Measurements from ENCODE around the gene PMVK. TPM values are rescaled to one million over a fixed set of nuclear protein-coding genes. Genes with fewer than 3 reads are reported as not detected.
"Not testable (repeated sequence)": the region's sequence is repeated elsewhere in the genome, so short reads cannot be mapped to it uniquely, and the experiment has no call there.

PMVK gene
- total RNA-seq, 3 donors from 2014 or later = 28.4 to 37.6 (median 35.8) TPM

DNA sequence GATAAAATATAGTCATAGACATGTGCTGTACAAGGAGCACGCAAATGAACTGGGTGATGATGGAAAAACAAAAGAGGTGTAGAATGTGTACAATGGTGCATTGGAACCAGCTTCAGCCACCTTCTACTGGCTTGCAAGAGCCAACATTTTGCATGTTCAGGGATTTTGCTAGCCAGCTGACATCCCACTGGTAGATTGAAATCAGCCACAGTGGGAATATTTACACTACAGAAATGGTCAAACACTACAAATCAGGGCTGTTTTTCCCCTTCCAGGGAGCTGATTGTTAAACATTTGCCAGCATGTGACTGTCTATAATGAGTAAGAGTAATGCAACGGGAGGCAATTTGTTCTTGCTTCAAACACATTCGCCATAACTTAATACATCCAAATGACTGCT, 23.2 kb downstream of the PMVK start:
- intact Hi-C loops (cut with DNase I, micrococcal nuclease) = no loop called here
- TF ChIP-seq CTCF (IDR thresholded peaks at IDR 0.05) = no peak
- no peaks in the 10 kb centered on the region for H3K4me1 ChIP-seq (ENCODE audit: low read depth)
- H3K9me3 ChIP-seq = no peaks in the 10 kb centered on the region
- no peak overlapping the region for H3K4me3 ChIP-seq
- H3K36me3 ChIP-seq (ENCODE audit: low read depth) = no peaks in the 10 kb centered on the region
- DNase-seq (no peak), ATAC-seq (no peak)

DNA sequence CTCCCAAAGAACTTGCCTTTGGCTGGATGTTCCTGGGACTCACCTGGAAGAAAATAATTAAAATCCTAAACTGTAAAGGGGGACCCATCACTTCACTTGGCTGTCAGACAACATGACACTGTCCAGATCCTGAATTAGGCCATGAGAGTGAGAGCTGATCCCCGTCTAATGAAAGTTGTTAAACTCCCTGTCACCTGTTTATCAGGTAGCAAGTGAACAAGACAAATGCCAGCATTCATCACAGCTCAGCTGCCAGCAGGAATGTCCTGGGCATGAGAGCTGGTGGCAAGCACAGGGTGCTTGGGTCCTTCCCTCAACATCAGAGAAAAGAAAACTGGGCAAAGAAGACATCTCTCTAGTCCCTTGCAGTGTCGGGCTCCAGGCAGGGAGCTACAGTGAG, 23.8 kb downstream of the PMVK start:
- no peaks in the 10 kb centered on the region for H3K4me1 ChIP-seq (ENCODE audit: low read depth)
- TF ChIP-seq CTCF (IDR thresholded peaks at IDR 0.05) = no peak
- H3K36me3 ChIP-seq (ENCODE audit: low read depth) = no peaks in the 10 kb centered on the region
- intact Hi-C loops (cut with DNase I, micrococcal nuclease) = no loop called here
- no peaks in the 10 kb centered on the region for H3K9me3 ChIP-seq
- no peak for ATAC-seq
- H3K4me3 ChIP-seq = no peak overlapping the region
- no peak for DNase-seq

- Histone ChIP-seq H3K36me3 (ENCODE audit: low read depth) (no peaks in the 10 kb centered on the region), H3K4me3 (no peak overlapping the region), H3K4me1 (ENCODE audit: low read depth) (no peaks in the 10 kb centered on the region), H3K9me3 (no peaks in the 10 kb centered on the region)
- DNase-seq = no peak
- intact Hi-C loops (cut with DNase I, micrococcal nuclease) = no loop called here
- no peak for ATAC-seq
- no peak for TF ChIP-seq CTCF (IDR thresholded peaks at IDR 0.05)
Observed at GRCh38 chr1:154911691-154912550, 24.6 kb downstream of the PMVK start.

DNA sequence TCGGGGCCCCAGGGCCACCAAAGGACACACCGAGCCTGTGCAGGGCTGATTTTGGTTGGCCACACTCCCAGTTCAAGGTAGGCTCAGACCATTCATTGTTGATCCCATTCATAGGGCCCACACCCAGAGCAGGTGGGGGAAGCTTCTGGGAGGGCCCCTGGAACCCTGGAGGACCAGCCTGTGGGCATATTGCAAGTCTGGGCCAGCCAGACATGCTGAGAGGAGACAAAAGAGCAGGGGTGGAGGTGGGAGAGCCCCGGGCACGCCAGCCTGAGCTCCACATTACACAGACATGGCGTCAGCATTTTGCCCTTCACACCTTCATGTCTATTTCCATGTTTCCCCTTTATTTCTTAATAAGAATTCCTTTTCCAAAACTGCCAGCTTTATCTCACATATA, 25.7 kb downstream of the PMVK start:
- intact Hi-C loops (cut with DNase I, micrococcal nuclease) = no loop called here
- TF ChIP-seq CTCF (IDR thresholded peaks at IDR 0.05) = no peak
- no peaks in the 10 kb centered on the region for H3K9me3 ChIP-seq
- ATAC-seq (no peak), DNase-seq (no peak)
- H3K36me3 ChIP-seq (ENCODE audit: low read depth) = no peaks in the 10 kb centered on the region
- no peak overlapping the region for H3K4me3 ChIP-seq
- no peaks in the 10 kb centered on the region for H3K4me1 ChIP-seq (ENCODE audit: low read depth)

GRCh38 chr1:154908937-154909336, 27.6 kb downstream of the PMVK start:
- DNase-seq (no peak), ATAC-seq (no peak)
- Histone ChIP-seq H3K4me3 (no peak overlapping the region), H3K36me3 (ENCODE audit: low read depth) (no peaks in the 10 kb centered on the region), H3K4me1 (ENCODE audit: low read depth) (no peaks in the 10 kb centered on the region), H3K9me3 (no peaks in the 10 kb centered on the region)
- no peak for TF ChIP-seq CTCF (IDR thresholded peaks at IDR 0.05)
- intact Hi-C loops (cut with DNase I, micrococcal nuclease) = no loop called here

- H3K4me3 ChIP-seq; H3K4me1 ChIP-seq (ENCODE audit: low read depth); DNase-seq; H3K36me3 ChIP-seq (ENCODE audit: low read depth); intact Hi-C loops (cut with DNase I, micrococcal nuclease); H3K9me3 ChIP-seq; ATAC-seq: not testable (repeated sequence)
Observed at GRCh38 chr1:154908129-154908528, 28.4 kb downstream of the PMVK start.

Measured in mucosa of descending colon (tissue), 3 donors.